GM10266 (cell line): ENCODE data around the gene THYN1.
A peak's percentile ranks its signal among the peaks of the same experiment; 100 is the strongest.

ENCODE experiments used
- DNase-seq: peaks from one replicate; pipeline ENCODE4 v3.0.0; 2012; ENCODE audit errors: extremely low spot score
- TF ChIP-seq, protein P1 (sequence below): IDR thresholded peaks from 2 replicates; pipeline ENCODE4 v1.5.1; 2012; ENCODE audit warnings: mild to moderate bottlenecking, low read depth; ENCODE audit not compliant: control insufficient read depth, insufficient read depth; ENCODE audit errors: missing control alignments

THYN1 gene

GRCh38 chr11:134254433-134255183 is 1.5 kb upstream of the THYN1 start:
- no peak for DNase-seq
- TF ChIP-seq, protein P1, sequence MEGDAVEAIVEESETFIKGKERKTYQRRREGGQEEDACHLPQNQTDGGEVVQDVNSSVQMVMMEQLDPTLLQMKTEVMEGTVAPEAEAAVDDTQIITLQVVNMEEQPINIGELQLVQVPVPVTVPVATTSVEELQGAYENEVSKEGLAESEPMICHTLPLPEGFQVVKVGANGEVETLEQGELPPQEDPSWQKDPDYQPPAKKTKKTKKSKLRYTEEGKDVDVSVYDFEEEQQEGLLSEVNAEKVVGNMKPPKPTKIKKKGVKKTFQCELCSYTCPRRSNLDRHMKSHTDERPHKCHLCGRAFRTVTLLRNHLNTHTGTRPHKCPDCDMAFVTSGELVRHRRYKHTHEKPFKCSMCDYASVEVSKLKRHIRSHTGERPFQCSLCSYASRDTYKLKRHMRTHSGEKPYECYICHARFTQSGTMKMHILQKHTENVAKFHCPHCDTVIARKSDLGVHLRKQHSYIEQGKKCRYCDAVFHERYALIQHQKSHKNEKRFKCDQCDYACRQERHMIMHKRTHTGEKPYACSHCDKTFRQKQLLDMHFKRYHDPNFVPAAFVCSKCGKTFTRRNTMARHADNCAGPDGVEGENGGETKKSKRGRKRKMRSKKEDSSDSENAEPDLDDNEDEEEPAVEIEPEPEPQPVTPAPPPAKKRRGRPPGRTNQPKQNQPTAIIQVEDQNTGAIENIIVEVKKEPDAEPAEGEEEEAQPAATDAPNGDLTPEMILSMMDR, result no peak

DNA sequence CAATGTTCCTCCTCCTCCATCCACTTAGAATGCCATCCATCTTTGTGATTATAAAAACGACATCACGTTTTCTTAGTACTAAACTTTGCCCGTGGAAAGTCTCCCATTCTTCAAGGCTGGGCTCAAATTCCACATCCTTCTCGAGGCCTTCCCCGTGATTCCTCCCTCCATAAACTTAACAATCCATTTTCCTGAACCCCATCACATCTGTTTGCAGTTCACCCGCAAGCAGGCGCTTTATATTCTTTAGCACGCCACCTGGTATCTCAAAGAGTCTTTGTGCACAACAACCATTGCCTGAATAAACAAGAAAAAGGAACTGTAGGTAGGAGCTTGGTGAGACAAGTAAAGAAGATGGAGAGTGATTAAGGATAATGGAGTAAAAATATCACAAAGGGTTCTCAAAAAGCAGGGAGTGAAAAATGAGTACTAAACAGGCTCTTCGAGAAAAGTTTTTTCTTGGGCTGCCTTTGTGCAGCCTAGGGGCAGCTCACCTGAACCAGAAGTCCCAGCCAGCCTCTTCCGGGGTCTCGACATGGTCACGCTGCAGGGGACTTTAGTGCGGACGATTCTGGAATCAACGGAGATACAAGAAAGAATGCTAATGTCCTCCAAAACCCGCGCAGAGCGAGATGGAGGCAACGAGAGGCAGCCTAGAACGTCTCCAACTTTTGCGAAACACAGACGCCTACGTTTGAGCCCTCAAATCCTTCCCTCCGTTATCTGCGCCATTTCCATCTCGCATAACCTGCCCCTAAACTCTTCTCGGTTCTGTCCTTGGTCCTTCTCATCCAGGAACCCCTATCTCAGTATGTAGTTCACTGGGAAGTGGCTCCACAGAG is 585 bp downstream of the THYN1 start:
- peak; percentile 35 for DNase-seq
- TF ChIP-seq, protein P1, result no peak

- TF ChIP-seq, protein P1, result no peak
- DNase-seq, result no peak
Measured at GRCh38 chr11:134250675-134251074, 2.5 kb downstream of the THYN1 start.

GRCh38 chr11:134250246-134250645 is 2.9 kb downstream of the THYN1 start:
- no peak for DNase-seq
- TF ChIP-seq, protein P1, result no peak

GRCh38 chr11:134248910-134249480 is 4.2 kb downstream of the THYN1 start:
- no peak for DNase-seq

GRCh38 chr11:134246678-134247077 is 6.5 kb downstream of the THYN1 start:
- no peak for DNase-seq
- TF ChIP-seq, protein P1, result no peak

More at GRCh38 chr11:134248910-134249480, 4.2 kb downstream of the THYN1 start:
- TF ChIP-seq, protein P1, result no peak
